ENCODE data around the gene DISC1. TPM values are rescaled to one million over a fixed set of nuclear protein-coding genes. Genes with fewer than 3 reads are reported as not detected.
"Not testable (repeated sequence)": the region's sequence is repeated elsewhere in the genome, so short reads cannot be mapped to it uniquely, and the experiment has no call there.

DISC1 gene
- polyA plus RNA-seq, 1 experiment: 2.3 TPM

- CTCF ChIA-PET: no interaction called here
- POLR2A ChIA-PET: interaction anchor here (1.1 kb wide), 1 partner anchor 9 kb away, joined by 3 read pairs; no protein-coding TSS in a partner anchor
- Histone ChIP-seq H3K4me3 (ENCODE audit: low read depth, low read length) (no peak overlapping the region), H3K27me3 (ENCODE audit: control insufficient read depth, insufficient read depth, low read length) (no peaks in the 10 kb centered on the region), H3K36me3 (ENCODE audit: control insufficient read depth, insufficient read depth, low read length) (no peaks in the 10 kb centered on the region)
- TF ChIP-seq CTCF (IDR thresholded peaks at IDR 0.05; ENCODE audit: insufficient read depth, low read depth, low read length): no peak
- DNase-seq (ENCODE audit: low read depth): no peak
These were observed 13.2 kb downstream of the DISC1 start for GRCh38 chr1:231639819-231640218.

GRCh38 chr1:231641444-231641843 is 14.9 kb downstream of the DISC1 start:
- CTCF ChIA-PET: interaction anchor here (1.0 kb wide), 1 partner anchor 9 kb away, joined by 3 read pairs; no protein-coding TSS in a partner anchor
- DNase-seq (ENCODE audit: low read depth); H3K4me3 ChIP-seq (ENCODE audit: low read depth, low read length); POLR2A ChIA-PET; H3K27me3 ChIP-seq (ENCODE audit: control insufficient read depth, insufficient read depth, low read length); H3K36me3 ChIP-seq (ENCODE audit: control insufficient read depth, insufficient read depth, low read length): not testable (repeated sequence)

GRCh38 chr1:231642061-231642460 is 15.5 kb downstream of the DISC1 start:
- DNase-seq (ENCODE audit: low read depth); CTCF ChIA-PET; POLR2A ChIA-PET; H3K36me3 ChIP-seq (ENCODE audit: control insufficient read depth, insufficient read depth, low read length); H3K4me3 ChIP-seq (ENCODE audit: low read depth, low read length); H3K27me3 ChIP-seq (ENCODE audit: control insufficient read depth, insufficient read depth, low read length): not testable (repeated sequence)

- ChIA-PET POLR2A (no interaction called here), CTCF (no interaction called here)
- H3K4me3 ChIP-seq (ENCODE audit: low read depth, low read length): no peak overlapping the region
- TF ChIP-seq CTCF (IDR thresholded peaks at IDR 0.05; ENCODE audit: insufficient read depth, low read depth, low read length): no peak
- DNase-seq (ENCODE audit: low read depth): no peak
- no peaks in the 10 kb centered on the region for H3K27me3 ChIP-seq (ENCODE audit: control insufficient read depth, insufficient read depth, low read length)
- no peaks in the 10 kb centered on the region for H3K36me3 ChIP-seq (ENCODE audit: control insufficient read depth, insufficient read depth, low read length)
These were observed 16.0 kb downstream of the DISC1 start for GRCh38 chr1:231642618-231643017.

GRCh38 chr1:231643071-231643934 is 16.7 kb downstream of the DISC1 start:
- no peaks in the 10 kb centered on the region for H3K27me3 ChIP-seq (ENCODE audit: control insufficient read depth, insufficient read depth, low read length)
- H3K36me3 ChIP-seq (ENCODE audit: control insufficient read depth, insufficient read depth, low read length): no peaks in the 10 kb centered on the region
- DNase-seq (ENCODE audit: low read depth): no peak
- CTCF ChIA-PET: interaction anchor here (0.6 to 1.0 kb wide), 4 partner anchors 9 to 113 kb away, joined by 3 read pairs; no protein-coding TSS in a partner anchor
- POLR2A ChIA-PET: no interaction called here
- no peak for TF ChIP-seq CTCF (IDR thresholded peaks at IDR 0.05; ENCODE audit: insufficient read depth, low read depth, low read length)
- no peak overlapping the region for H3K4me3 ChIP-seq (ENCODE audit: low read depth, low read length)

GRCh38 chr1:231643935-231644237 is 17.3 kb downstream of the DISC1 start:
- no peaks in the 10 kb centered on the region for H3K36me3 ChIP-seq (ENCODE audit: control insufficient read depth, insufficient read depth, low read length)
- CTCF ChIA-PET: interaction anchor here (0.7 to 1.0 kb wide), 3 partner anchors 8 to 13 kb away, joined by 3 read pairs; no protein-coding TSS in a partner anchor
- DNase-seq (ENCODE audit: low read depth): no peak
- H3K27me3 ChIP-seq (ENCODE audit: control insufficient read depth, insufficient read depth, low read length): no peaks in the 10 kb centered on the region
- no peak overlapping the region for H3K4me3 ChIP-seq (ENCODE audit: low read depth, low read length)
- POLR2A ChIA-PET: no interaction called here
- TF ChIP-seq CTCF (IDR thresholded peaks at IDR 0.05; ENCODE audit: insufficient read depth, low read depth, low read length): no peak

GRCh38 chr1:231645634-231646033 is 19.0 kb downstream of the DISC1 start:
- DNase-seq (ENCODE audit: low read depth); POLR2A ChIA-PET; H3K36me3 ChIP-seq (ENCODE audit: control insufficient read depth, insufficient read depth, low read length); H3K27me3 ChIP-seq (ENCODE audit: control insufficient read depth, insufficient read depth, low read length); CTCF ChIA-PET; H3K4me3 ChIP-seq (ENCODE audit: low read depth, low read length): not testable (repeated sequence)

- POLR2A ChIA-PET; H3K27me3 ChIP-seq (ENCODE audit: control insufficient read depth, insufficient read depth, low read length); CTCF ChIA-PET; H3K4me3 ChIP-seq (ENCODE audit: low read depth, low read length); H3K36me3 ChIP-seq (ENCODE audit: control insufficient read depth, insufficient read depth, low read length); DNase-seq (ENCODE audit: low read depth): not testable (repeated sequence)
These were observed 19.6 kb downstream of the DISC1 start for GRCh38 chr1:231646165-231646564.

GRCh38 chr1:231651621-231652260 is 25.2 kb downstream of the DISC1 start:
- ChIA-PET CTCF (interaction anchor here (0.6 to 1.0 kb wide), 3 partner anchors 8 to 54 kb away, joined by 3 read pairs; no protein-coding TSS in a partner anchor), POLR2A (interaction anchor here (0.6 kb wide), 1 partner anchor 115 kb away, joined by 14 read pairs; no protein-coding TSS in a partner anchor)
- not testable (repeated sequence) for H3K36me3 ChIP-seq (ENCODE audit: control insufficient read depth, insufficient read depth, low read length); DNase-seq (ENCODE audit: low read depth); H3K4me3 ChIP-seq (ENCODE audit: low read depth, low read length); H3K27me3 ChIP-seq (ENCODE audit: control insufficient read depth, insufficient read depth, low read length)

All from BJ (cell line).